ENCODE results near the gene CCDC152. TPM values are rescaled to one million over a fixed set of nuclear protein-coding genes. Genes with fewer than 3 reads are reported as not detected.

CCDC152 gene
- total and polyA plus RNA-seq, 2 of the 13 experiments (the other 11 are each of a cell fraction or from before 2014, with no cell fraction given) = 0.20 to 0.36 TPM

- TF ChIP-seq GABPB1 (CRISPR knock-in tag; IDR thresholded peaks at IDR 0.05) (no peak), PAWR (CRISPR knock-in tag; IDR thresholded peaks at IDR 0.05; ENCODE audit: borderline replicate concordance) (no peak), DMTF1 (CRISPR knock-in tag; IDR thresholded peaks at IDR 0.05) (no peak)
Observed at GRCh38 chr5:42791151-42791550, 34.5 kb downstream of the CCDC152 start (continued).

GRCh38 chr5:42798284-42799240 is 41.9 kb downstream of the CCDC152 start:
- ChIA-PET CTCF (ENCODE audit: low intra/inter-chr PET ratio, low total read pairs) (no interaction called here), POLR2A (interaction anchor here (1.5 to 5.1 kb wide), 2 partner anchors 11 to 83 kb away, joined by 6 to 36 read pairs; partner anchors contain the start of gene SELENOP)
- no peaks in the 10 kb centered on the region for H3K9me3 ChIP-seq (ENCODE audit: low read length)
- no peaks in the 10 kb centered on the region for H3K79me2 ChIP-seq (ENCODE audit: insufficient read depth, low read length)
- FAIRE-seq (no peak), DNase-seq (ENCODE audit: low spot score) (peak; percentile 28), ATAC-seq (peak; percentile 70)
- in situ Hi-C loops (cut with HindIII; ENCODE audit: extremely low pct_ligation_motif_present, low pct_unique_long_range_greater_than_20kb) (no loop called here), intact Hi-C loops (cut with micrococcal nuclease; ENCODE audit: unreplicated experiment) (no loop called here)
- no peaks in the 10 kb centered on the region for H3K27me3 ChIP-seq (ENCODE audit: control insufficient read depth in 1 of 2, insufficient read depth in 2 of 2, low read length in 2 of 2)
- WGBS (ENCODE audit: low lambda C conversion rate) = 77% methylated on average over 6 of the region's 6 CpGs
- H3K36me3 ChIP-seq (replicated peaks in 1 of 2; ENCODE audit: control insufficient read depth in 1 of 2, insufficient read depth in 2 of 2, low read length in 2 of 2) = peaks cover 0 to 18% of the 10 kb centered on the region in 2 experiments; a peak in 2 of 5 replicates
- no peak overlapping the region for H3K4me2 ChIP-seq (ENCODE audit: low read depth, low read length)
- no peak overlapping the region for H3K9ac ChIP-seq (ENCODE audit: insufficient read depth, low read depth, low read length)
- no peaks in the 10 kb centered on the region for H3K4me1 ChIP-seq (ENCODE audit: insufficient read depth, low read length)
- H2AFZ ChIP-seq (ENCODE audit: low read length) = no peak overlapping the region
- no peak overlapping the region for H3K27ac ChIP-seq (ENCODE audit: extremely low read length, insufficient read depth, low read length)
- no TSS peak for BruUV-seq (replicated peaks)
- H3K4me3 ChIP-seq (replicated peaks in 1 of 3; ENCODE audit: insufficient read depth in 1 of 3, low read depth in 2 of 3, low read length in 3 of 3) = no peak overlapping the region
- peaks cover 53% of the 10 kb centered on the region for H4K20me1 ChIP-seq (ENCODE audit: insufficient read depth, low read length)
- peak; percentile 20; the same call in 1 of the 2 replicates for TF ChIP-seq SSRP1 (CRISPR knock-in tag; IDR thresholded peaks at IDR 0.05)
- TF ChIP-seq ZNF713 (CRISPR knock-in tag; IDR thresholded peaks at IDR 0.05) = no peak
- TF ChIP-seq SUZ12 (IDR thresholded peaks at IDR 0.05; ENCODE audit: low read depth, low read length) = no peak
- TF ChIP-seq SIN3A (IDR thresholded peaks at IDR 0.05; ENCODE audit: borderline replicate concordance, low read depth, low read length) = 0 out of 2 replicates have a peak, but pooled peaks have one; percentile 44
- no peak for TF ChIP-seq STAT6 (CRISPR knock-in tag; IDR thresholded peaks at IDR 0.05; ENCODE audit: borderline replicate concordance)
- no peak for TF ChIP-seq PRMT3 (CRISPR knock-in tag; IDR thresholded peaks at IDR 0.05; ENCODE audit: borderline replicate concordance, low read depth)
- peak; percentile 44 for TF ChIP-seq MBD4 (IDR thresholded peaks at IDR 0.05; ENCODE audit: borderline replicate concordance, low read length)
- peak; percentile 20; the same call in 1 of the 2 replicates for TF ChIP-seq TOE1 (CRISPR knock-in tag; IDR thresholded peaks at IDR 0.05)
- TF ChIP-seq ATRX (CRISPR knock-in tag; IDR thresholded peaks at IDR 0.05; ENCODE audit: borderline replicate concordance) = no peak
- TF ChIP-seq HNRNPUL1 (IDR thresholded peaks at IDR 0.05; ENCODE audit: low read depth, low read length) = no peak
- no peak for TF ChIP-seq MLX (CRISPR knock-in tag; IDR thresholded peaks at IDR 0.05)
- peak; percentile 56 for TF ChIP-seq POLR2AphosphoS5 (IDR thresholded peaks at IDR 0.05; ENCODE audit: low read depth, low read length)
- TF ChIP-seq RBM22 (optimal IDR thresholded peaks at IDR 0.05; ENCODE audit: low read length) = peak; percentile 91
- no peak for TF ChIP-seq HIVEP1 (CRISPR knock-in tag; IDR thresholded peaks at IDR 0.05)
- peak; percentile 47; the same call in 1 of the 2 replicates for TF ChIP-seq MIXL1 (CRISPR knock-in tag; IDR thresholded peaks at IDR 0.05)

Measured in HepG2 (cell line).